ENCODE results near the gene SETD6.

Gene SETD6

DNA sequence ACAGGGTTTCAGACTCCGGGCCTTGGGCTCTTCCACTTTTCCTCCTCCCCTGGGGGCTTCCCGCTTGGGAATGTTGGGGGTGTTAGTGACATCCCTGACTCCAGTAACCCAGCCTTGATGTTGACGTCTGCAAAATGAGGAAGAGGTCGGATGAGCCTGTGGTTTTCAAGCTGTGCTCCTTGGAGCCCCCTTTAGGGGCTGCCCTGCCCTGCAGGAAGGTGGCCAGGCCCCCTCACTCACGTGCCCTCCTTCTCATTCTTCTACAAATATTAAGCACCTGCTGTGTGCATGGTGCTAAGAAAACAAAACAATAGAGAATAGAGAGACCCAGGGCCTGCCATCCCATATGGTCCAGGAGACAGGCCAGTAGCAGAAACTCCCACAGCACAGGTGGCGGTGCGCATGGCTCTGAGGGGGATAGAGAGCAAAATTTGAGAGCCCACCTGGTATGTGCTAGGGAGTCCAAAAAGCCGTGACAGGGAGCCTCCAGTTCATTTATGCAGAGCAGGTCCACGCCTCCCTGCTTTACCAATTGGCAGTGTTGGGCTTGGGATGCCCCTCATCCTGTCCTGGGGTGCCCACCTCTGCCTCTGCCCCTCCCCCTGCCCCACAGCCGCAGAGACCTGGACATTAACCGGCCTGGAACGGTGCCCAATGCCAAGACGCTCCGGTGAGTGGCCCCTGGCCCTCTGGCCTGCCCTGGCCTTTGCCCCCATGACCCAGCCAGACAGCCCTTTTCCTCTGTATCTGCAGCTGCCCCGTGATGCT lies 7.9 kb upstream of the SETD6 start:
- no peak for DNase-seq (ENCODE audit: low read depth, low spot score)
- no peak overlapping the region for H3K27ac ChIP-seq

- H3K27ac ChIP-seq, result no peak overlapping the region
Observed at GRCh38 chr16:58507963-58508670, 7.2 kb upstream of the SETD6 start.

DNA sequence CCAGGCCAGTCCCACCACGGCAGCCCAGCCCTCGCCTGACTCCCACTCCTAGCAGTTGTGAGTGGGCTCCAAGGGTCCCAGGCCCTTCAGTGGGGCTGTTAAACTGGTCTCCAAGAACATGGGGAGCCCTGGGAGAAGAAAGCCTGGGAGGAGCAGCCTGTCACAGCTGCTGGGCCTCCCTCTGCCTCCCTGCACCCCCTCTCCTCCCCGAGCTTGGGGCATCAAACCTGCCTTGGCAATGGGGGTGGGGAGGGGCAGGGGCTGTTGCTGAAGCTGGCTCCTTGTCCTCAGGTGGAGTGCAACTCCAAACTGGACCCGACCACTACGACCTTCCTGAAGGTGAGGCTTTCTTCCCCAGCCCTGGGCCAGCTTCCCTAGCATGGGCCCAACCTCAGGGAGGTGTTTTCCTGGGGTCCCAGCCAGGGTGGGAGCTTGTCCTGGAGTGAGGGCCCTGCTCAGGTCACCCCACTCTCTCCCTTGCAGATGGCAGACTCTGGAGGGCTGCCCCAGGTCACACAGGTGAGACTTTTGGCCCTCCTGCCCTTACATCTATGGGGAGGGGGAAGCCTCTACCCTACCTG lies 6.6 kb upstream of the SETD6 start:
- no peak for DNase-seq (ENCODE audit: low read depth, low spot score)
- no peak overlapping the region for H3K27ac ChIP-seq

More at GRCh38 chr16:58507963-58508670, 7.2 kb upstream of the SETD6 start:
- no peak for DNase-seq (ENCODE audit: low read depth, low spot score)

DNA sequence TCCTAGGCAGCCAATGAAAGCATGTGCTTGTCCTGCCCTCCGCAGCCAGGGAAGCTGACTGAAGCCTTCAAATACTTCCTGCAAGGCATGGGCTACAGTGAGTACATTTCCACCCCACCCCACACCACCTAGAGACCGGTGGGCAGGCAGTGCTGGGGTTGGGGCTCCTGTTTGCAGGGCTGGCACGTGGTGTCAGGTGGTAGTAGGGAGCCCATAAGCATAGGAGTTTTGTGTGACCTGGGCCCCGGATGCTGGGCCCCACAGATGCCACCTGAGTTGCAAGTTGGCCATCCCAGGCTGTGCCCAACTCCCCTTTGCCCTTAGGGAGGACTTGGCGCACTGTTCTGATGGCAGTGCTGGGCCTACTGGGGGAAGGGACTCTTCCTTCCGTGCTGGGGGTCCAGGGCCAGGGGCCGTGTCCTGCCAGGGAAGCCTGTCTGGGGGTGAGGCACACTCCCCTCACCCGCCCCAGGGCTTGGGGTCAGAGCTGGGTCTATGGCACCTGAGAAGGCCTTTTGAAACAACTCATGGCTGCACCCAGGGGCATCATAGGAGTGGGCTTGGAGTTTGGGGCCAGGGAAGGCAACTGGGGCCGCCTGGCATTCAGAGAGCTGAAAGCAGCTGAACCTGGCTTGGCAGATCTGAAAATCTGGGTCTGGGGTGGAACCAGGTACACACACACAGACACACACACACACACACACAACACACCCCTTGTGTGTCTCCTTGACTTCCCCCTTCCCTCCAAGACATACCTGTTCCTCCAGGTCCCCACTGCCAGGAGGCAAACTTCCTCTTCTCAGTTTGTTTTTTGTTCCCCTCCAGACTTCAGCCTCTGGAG lies 5.8 kb upstream of the SETD6 start:
- H3K27ac ChIP-seq, result no peak overlapping the region

GRCh38 chr16:58510097-58510775 lies 5.1 kb upstream of the SETD6 start:
- no peak overlapping the region for H3K27ac ChIP-seq
- DNase-seq (ENCODE audit: low read depth, low spot score), result no peak

More for the DNA sequence above, 5.8 kb upstream of the SETD6 start:
- DNase-seq (ENCODE audit: low read depth, low spot score), result no peak

- no peak for DNase-seq (ENCODE audit: low read depth, low spot score)
- no peak overlapping the region for H3K27ac ChIP-seq
Observed at GRCh38 chr16:58510776-58511628, 4.3 kb upstream of the SETD6 start.

- DNase-seq (ENCODE audit: low read depth, low spot score), result no peak
- no peak overlapping the region for H3K27ac ChIP-seq
Observed at GRCh38 chr16:58511933-58512815, 3.1 kb upstream of the SETD6 start.

DNA sequence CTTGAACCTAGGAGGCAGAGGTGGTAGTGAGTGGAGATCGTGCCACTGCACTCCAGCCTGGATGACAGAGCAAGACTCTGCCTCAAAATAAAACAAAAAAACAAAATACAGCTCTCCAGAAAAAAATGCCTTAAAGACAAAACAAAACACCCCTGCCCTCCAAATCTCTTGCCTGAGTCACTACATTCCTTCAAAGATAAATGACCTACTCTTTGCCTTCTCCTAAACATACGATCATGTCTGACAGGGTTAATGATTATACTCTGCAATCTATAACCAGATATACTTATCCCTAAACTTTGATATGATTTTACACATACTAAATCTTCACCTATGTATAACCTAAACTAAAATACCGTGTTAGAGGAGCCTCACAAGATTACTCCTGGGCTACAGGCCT lies 1.4 kb upstream of the SETD6 start:
- DNase-seq (ENCODE audit: low read depth, low spot score), result no peak
- H3K27ac ChIP-seq, result no peak overlapping the region

GRCh38 chr16:58515871-58516767 lies 802 bp downstream of the SETD6 start:
- H3K27ac ChIP-seq, result peak overlapping the region; percentile 74
- peak; percentile 14 for DNase-seq (ENCODE audit: low read depth, low spot score)

- DNase-seq (ENCODE audit: low read depth, low spot score), result no peak
- peak overlapping the region; percentile 74 for H3K27ac ChIP-seq
Observed at GRCh38 chr16:58516768-58517107, 1.4 kb downstream of the SETD6 start.

- no peak overlapping the region for H3K27ac ChIP-seq
- DNase-seq (ENCODE audit: low read depth, low spot score), result no peak
Observed at GRCh38 chr16:58518083-58518979, 3.0 kb downstream of the SETD6 start.

GRCh38 chr16:58518980-58519368 lies 3.7 kb downstream of the SETD6 start:
- DNase-seq (ENCODE audit: low read depth, low spot score), result no peak
- H3K27ac ChIP-seq, result no peak overlapping the region

GRCh38 chr16:58519707-58520106 lies 4.4 kb downstream of the SETD6 start:
- H3K27ac ChIP-seq, result no peak overlapping the region
- no peak for DNase-seq (ENCODE audit: low read depth, low spot score)

- H3K27ac ChIP-seq, result no peak overlapping the region
- no peak for DNase-seq (ENCODE audit: low read depth, low spot score)
Observed at GRCh38 chr16:58530179-58530578, 14.9 kb downstream of the SETD6 start.

DNA sequence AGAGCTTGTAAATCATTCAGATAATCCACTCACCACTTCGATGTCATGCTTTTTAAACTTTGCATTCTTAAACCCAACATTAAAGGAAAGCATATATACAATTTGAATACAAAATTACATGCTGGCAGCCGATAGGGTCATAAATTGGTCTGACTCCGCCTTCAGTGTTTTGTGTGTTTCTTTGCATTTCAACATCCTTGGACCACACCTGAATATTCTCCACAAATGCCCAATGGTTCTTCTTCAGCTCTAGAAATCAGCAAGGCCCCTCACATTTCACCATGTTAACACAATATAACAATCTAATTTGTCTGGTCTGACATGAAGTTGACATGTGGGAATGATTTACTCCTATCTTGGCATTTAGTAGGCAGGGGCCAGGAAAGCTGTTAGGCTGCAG lies 17.1 kb downstream of the SETD6 start:
- no peak for DNase-seq (ENCODE audit: low read depth, low spot score)
- H3K27ac ChIP-seq, result no peak overlapping the region

- H3K27ac ChIP-seq, result no peak overlapping the region
- no peak for DNase-seq (ENCODE audit: low read depth, low spot score)
Observed at GRCh38 chr16:58533751-58534470, 18.6 kb downstream of the SETD6 start.

Measured in epithelial cell of prostate (primary cell).